GM12891 (cell line): ENCODE results near the gene PDE6A.

Experiments
- POLR2A ChIP-seq: IDR thresholded peaks from 2 replicates; pipeline ENCODE4 v1.6.1; 2011; ENCODE audit warnings: low read depth, low read length, control low read depth
- POLR2AphosphoS5 ChIP-seq: IDR thresholded peaks from 2 replicates; pipeline ENCODE4 v1.6.1; 2011; ENCODE audit warnings: low read depth, low read length, control low read depth
- POU2F2 ChIP-seq: IDR thresholded peaks from 2 replicates; pipeline ENCODE4 v1.6.1; 2011; ENCODE audit warnings: low read depth, mild to moderate bottlenecking, control low read depth, low read length, moderate library complexity
- TAF1 ChIP-seq: IDR thresholded peaks from 2 replicates; pipeline ENCODE4 v1.6.1; 2011; ENCODE audit warnings: low read depth, low read length, control low read depth

GRCh38 chr5:149833116-149833827 lies 111.3 kb downstream of the PDE6A start:
- TF ChIP-seq POLR2A (no peak), POLR2AphosphoS5 (no peak), POU2F2 (no peak), TAF1 (no peak)
